ENCODE results near the gene ERG.

The ERG gene

GRCh38 chr21:38383411-38384237 is 114.7 kb downstream of the ERG start:
- DNase-seq (ENCODE audit: low spot score) (no peak), ATAC-seq (ENCODE audit: low read depth) (no peak)
- Histone ChIP-seq H3K4me3 (ENCODE audit: severe bottlenecking) (no peak overlapping the region), H3K36me3 (ENCODE audit: low read depth) (no peaks in the 10 kb centered on the region), H3K9me3 (ENCODE audit: severe bottlenecking) (no peaks in the 10 kb centered on the region), H3K4me1 (ENCODE audit: insufficient read depth, poor library complexity, severe bottlenecking) (no peaks in the 10 kb centered on the region), H3K27me3 (ENCODE audit: insufficient read depth, poor library complexity, severe bottlenecking) (no peaks in the 10 kb centered on the region), H3K27ac (ENCODE audit: poor library complexity, severe bottlenecking) (no peak overlapping the region)
- TF ChIP-seq CTCF (IDR thresholded peaks at IDR 0.05; ENCODE audit: poor library complexity, severe bottlenecking) = no peak

- DNase-seq (ENCODE audit: low spot score) = no peak
- TF ChIP-seq CTCF (IDR thresholded peaks at IDR 0.05; ENCODE audit: poor library complexity, severe bottlenecking) = peak; percentile 38
- H3K4me3 ChIP-seq (ENCODE audit: severe bottlenecking) = no peak overlapping the region
Measured at GRCh38 chr21:38380481-38381137, 117.7 kb downstream of the ERG start.

DNA sequence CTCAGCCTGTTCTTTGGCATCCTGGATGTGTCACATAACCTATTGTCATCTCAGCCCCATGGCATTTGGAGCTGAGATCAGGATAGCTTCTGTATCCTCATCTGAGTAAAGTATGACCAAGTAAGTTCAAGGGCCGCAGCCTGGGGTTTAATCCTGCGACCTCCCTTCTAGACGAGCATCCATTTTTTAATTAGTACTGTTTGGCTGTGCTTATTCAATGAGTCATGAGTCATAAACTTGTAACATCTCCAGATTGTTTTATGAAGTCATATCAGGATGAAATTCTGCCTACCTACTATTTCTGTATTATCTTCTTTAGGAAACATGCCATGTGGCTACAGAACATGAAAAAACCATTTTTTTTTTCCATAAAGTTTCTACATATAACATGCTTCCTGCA is 119.1 kb downstream of the ERG start:
- Histone ChIP-seq H3K27ac (ENCODE audit: poor library complexity, severe bottlenecking) (no peak overlapping the region), H3K9me3 (ENCODE audit: severe bottlenecking) (no peaks in the 10 kb centered on the region), H3K36me3 (ENCODE audit: low read depth) (no peaks in the 10 kb centered on the region), H3K4me1 (ENCODE audit: insufficient read depth, poor library complexity, severe bottlenecking) (no peaks in the 10 kb centered on the region), H3K4me3 (ENCODE audit: severe bottlenecking) (no peak overlapping the region), H3K27me3 (ENCODE audit: insufficient read depth, poor library complexity, severe bottlenecking) (no peaks in the 10 kb centered on the region)
- TF ChIP-seq CTCF (IDR thresholded peaks at IDR 0.05; ENCODE audit: poor library complexity, severe bottlenecking) = no peak
- ATAC-seq (ENCODE audit: low read depth) = no peak
- no peak for DNase-seq (ENCODE audit: low spot score)

More at GRCh38 chr21:38380481-38381137, 117.7 kb downstream of the ERG start:
- Histone ChIP-seq H3K36me3 (ENCODE audit: low read depth) (no peaks in the 10 kb centered on the region), H3K27ac (ENCODE audit: poor library complexity, severe bottlenecking) (no peak overlapping the region), H3K9me3 (ENCODE audit: severe bottlenecking) (no peaks in the 10 kb centered on the region), H3K4me1 (ENCODE audit: insufficient read depth, poor library complexity, severe bottlenecking) (no peaks in the 10 kb centered on the region), H3K27me3 (ENCODE audit: insufficient read depth, poor library complexity, severe bottlenecking) (no peaks in the 10 kb centered on the region)
- ATAC-seq (ENCODE audit: low read depth) = peak; percentile 38; the same call in 1 of the 3 replicates

DNA sequence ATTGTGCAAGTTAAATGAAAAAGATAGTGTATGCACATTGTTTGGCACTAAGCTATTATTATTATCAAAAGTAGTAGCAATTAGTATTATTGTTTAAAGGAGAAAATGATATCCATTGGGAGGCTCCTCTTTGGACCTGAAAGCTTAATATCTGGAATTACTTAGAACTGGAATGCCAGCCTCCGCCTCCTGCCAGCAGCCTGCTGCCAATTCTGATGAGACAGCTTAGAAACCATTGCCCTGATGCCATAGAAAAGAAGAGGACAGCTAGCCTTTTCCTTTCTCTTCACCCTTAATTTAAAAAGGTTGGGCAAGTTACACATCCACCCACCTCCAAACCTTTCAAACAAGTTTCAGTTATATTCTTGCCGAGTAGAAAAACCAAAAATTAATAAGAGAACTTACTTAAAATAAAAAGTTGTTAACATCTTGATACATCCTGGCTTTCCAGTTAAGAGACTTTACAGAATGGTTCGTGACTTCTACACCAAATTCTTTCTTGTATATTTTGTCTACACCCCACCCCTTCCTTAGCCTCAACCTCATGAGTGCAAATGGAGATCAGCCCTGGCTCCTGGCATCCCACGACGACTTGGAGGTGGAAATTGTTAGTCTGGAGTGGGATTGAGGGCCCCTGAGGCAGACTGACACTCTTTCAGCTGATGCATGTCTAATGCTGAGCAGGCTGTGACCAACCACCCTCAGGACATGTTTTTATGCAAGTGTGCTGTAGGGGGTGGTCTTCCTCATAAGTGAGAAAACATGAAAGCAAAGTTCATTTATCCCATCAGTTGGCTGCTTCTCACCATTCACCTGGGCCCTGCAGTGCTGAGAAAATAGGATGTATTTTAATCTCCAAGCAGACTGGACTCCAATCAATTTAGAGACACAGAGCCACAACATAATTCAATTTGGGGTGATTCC is 120.8 kb downstream of the ERG start:
- no peak for TF ChIP-seq CTCF (IDR thresholded peaks at IDR 0.05; ENCODE audit: poor library complexity, severe bottlenecking)
- H3K36me3 ChIP-seq (ENCODE audit: low read depth) = no peaks in the 10 kb centered on the region
- H3K27me3 ChIP-seq (ENCODE audit: insufficient read depth, poor library complexity, severe bottlenecking) = no peaks in the 10 kb centered on the region
- H3K4me1 ChIP-seq (ENCODE audit: insufficient read depth, poor library complexity, severe bottlenecking) = no peaks in the 10 kb centered on the region
- H3K9me3 ChIP-seq (ENCODE audit: severe bottlenecking) = no peaks in the 10 kb centered on the region
- no peak for ATAC-seq (ENCODE audit: low read depth)
- no peak overlapping the region for H3K4me3 ChIP-seq (ENCODE audit: severe bottlenecking)
- DNase-seq (ENCODE audit: low spot score) = no peak
- no peak overlapping the region for H3K27ac ChIP-seq (ENCODE audit: poor library complexity, severe bottlenecking)

Measured in RWPE2 (cell line).